HEK293T (cell line): ENCODE data around the gene LIMS2.

Experiments
- CTCF ChIA-PET: fragments of 350-600 bp; formaldehyde crosslinking; extraction: SDS; loops from one replicate; lab custom pipeline; 2021; ENCODE audit warnings: antibody characterized with exemption, inconsistent platforms; lab: Yijun Ruan, JAX
- POLR2A ChIA-PET: fragments of 350-600 bp; formaldehyde crosslinking; extraction: SDS; loops from one replicate; lab custom pipeline; 2020; ENCODE audit warnings: antibody characterized with exemption, inconsistent platforms; lab: Yijun Ruan, JAX
- DNase-seq: peaks from one replicate; pipeline ENCODE4 v3.0.0; 2012; ENCODE audit warnings: mixed read lengths; ENCODE audit errors: extremely low spot score
- ARNT ChIP-seq: fragments of 450-650 bp; IDR thresholded peaks from 2 replicates; pipeline ENCODE4 v1.6.1; 2017; ENCODE audit warnings: mild to moderate bottlenecking
- BHLHE40 ChIP-seq: fragments of 450-650 bp; IDR thresholded peaks from 2 replicates; pipeline ENCODE4 v1.6.1; 2016; ENCODE audit warnings: mild to moderate bottlenecking, moderate library complexity, borderline replicate concordance
- CTBP1 ChIP-seq: fragments of 450-650 bp; IDR thresholded peaks from 2 replicates; pipeline ENCODE4 v1.6.1; 2016; ENCODE audit warnings: borderline replicate concordance
- ELF4 ChIP-seq: fragments of 450-650 bp; IDR thresholded peaks from 2 replicates; pipeline ENCODE4 v1.6.1; 2017; ENCODE audit warnings: antibody characterized with exemption
- FOXA1 ChIP-seq: fragments of 450-650 bp; IDR thresholded peaks from 2 replicates; pipeline ENCODE4 v1.6.1; 2016; ENCODE audit warnings: mild to moderate bottlenecking
- FOXK2 ChIP-seq: fragments of 450-650 bp; IDR thresholded peaks from 2 replicates; pipeline ENCODE4 v1.6.1; 2016; ENCODE audit warnings: mild to moderate bottlenecking
- FOXM1 ChIP-seq: fragments of 450-650 bp; IDR thresholded peaks from 2 replicates; pipeline ENCODE4 v1.6.1; 2017; ENCODE audit warnings: mild to moderate bottlenecking, borderline replicate concordance
- HDGF ChIP-seq: fragments of 450-650 bp; IDR thresholded peaks from 2 replicates; pipeline ENCODE4 v1.6.1; 2017; ENCODE audit warnings: antibody characterized with exemption, borderline replicate concordance
- L3MBTL2 ChIP-seq: fragments of 450-650 bp; conservative IDR thresholded peaks from 2 replicates; pipeline ENCODE4 v1.6.1; 2016; ENCODE audit warnings: mild to moderate bottlenecking
- LEF1 ChIP-seq: fragments of 450-650 bp; IDR thresholded peaks from 2 replicates; pipeline ENCODE4 v1.6.1; 2017; ENCODE audit warnings: mild to moderate bottlenecking, borderline replicate concordance
- NFRKB ChIP-seq: fragments of 450-650 bp; IDR thresholded peaks from 2 replicates; pipeline ENCODE4 v1.6.1; 2016; ENCODE audit warnings: mild to moderate bottlenecking, moderate library complexity
- SP1 ChIP-seq: fragments of 450-650 bp; IDR thresholded peaks from 2 replicates; pipeline ENCODE4 v1.6.1; 2017
- SUZ12 ChIP-seq: fragments of 450-650 bp; IDR thresholded peaks from 2 replicates; pipeline ENCODE4 v1.6.1; 2016; ENCODE audit warnings: mild to moderate bottlenecking
- TARDBP ChIP-seq: fragments of 450-650 bp; IDR thresholded peaks from 2 replicates; pipeline ENCODE4 v1.6.1; 2016
- ZNF384 ChIP-seq: fragments of 450-650 bp; IDR thresholded peaks from 2 replicates; pipeline ENCODE4 v1.6.1; 2016
- TF ChIP-seq, protein P1 (sequence below): fragments of 450-650 bp; IDR thresholded peaks from 2 replicates; pipeline ENCODE4 v1.6.1; 2016

The LIMS2 gene

DNA sequence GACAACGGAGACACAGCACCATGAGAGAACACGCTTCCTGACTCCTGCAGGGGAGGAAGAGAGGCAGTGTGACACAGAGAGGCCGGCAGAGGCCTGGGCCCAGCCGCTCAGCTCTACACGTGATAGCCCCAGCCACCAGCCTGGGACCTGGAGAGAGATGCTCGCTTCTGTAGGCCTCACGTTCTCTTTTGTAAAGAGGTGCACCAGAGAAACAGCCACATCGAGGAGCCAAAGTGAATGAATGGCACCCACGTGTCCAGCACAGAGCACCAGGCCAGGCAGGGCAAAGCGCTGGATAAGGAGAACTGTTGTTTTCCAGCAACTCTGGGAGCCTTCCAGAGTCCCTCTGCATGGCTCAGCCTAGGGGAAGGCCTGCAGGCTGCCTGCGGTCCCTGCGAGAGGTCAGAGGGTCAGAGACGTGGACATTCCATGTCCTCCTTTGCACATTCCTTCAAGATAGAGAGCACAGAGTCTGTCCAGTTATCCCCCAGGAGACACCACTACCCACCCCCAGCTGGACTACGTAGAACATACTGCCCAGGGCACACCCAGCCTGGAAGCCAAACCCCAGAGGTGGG is 14.2 kb downstream of the LIMS2 start:
- TF ChIP-seq TARDBP (no peak), BHLHE40 (no peak), NFRKB (no peak), L3MBTL2 (no peak), LEF1 (no peak), ARNT (no peak), SP1 (no peak), SUZ12 (no peak), FOXA1 (no peak), FOXK2 (no peak), ZNF384 (no peak), HDGF (no peak), ELF4 (no peak)
- TF ChIP-seq, protein P1, sequence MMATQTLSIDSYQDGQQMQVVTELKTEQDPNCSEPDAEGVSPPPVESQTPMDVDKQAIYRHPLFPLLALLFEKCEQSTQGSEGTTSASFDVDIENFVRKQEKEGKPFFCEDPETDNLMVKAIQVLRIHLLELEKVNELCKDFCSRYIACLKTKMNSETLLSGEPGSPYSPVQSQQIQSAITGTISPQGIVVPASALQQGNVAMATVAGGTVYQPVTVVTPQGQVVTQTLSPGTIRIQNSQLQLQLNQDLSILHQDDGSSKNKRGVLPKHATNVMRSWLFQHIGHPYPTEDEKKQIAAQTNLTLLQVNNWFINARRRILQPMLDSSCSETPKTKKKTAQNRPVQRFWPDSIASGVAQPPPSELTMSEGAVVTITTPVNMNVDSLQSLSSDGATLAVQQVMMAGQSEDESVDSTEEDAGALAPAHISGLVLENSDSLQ, result no peak
- CTCF ChIA-PET, result no interaction called here
- POLR2A ChIA-PET, result no interaction called here
- DNase-seq, result no peak

DNA sequence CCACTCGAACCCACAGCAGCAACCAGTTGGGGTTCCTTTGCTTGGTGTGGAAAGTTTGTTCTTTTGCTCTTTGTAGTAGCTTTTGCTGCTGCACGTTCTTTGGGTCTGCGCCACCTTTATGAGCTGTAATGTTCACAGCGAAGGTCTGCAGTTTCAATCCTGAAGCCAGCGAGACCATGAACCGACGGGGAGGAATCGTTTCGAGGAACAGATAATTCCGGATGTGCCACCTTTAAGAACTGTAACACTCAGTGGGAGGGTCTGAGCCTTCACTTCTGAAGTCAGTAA is 15.1 kb downstream of the LIMS2 start:
- TF ChIP-seq NFRKB, result no peak
- TF ChIP-seq L3MBTL2, result no peak
- TF ChIP-seq ZNF384, result no peak
- no peak for TF ChIP-seq FOXK2
- no peak for TF ChIP-seq LEF1
- no peak for TF ChIP-seq FOXA1
- no peak for TF ChIP-seq FOXM1
- TF ChIP-seq CTBP1, result no peak
- TF ChIP-seq, protein P1, result no peak
- TF ChIP-seq SP1, result no peak
- TF ChIP-seq SUZ12, result no peak
- TF ChIP-seq HDGF, result no peak
- TF ChIP-seq ARNT, result no peak
- no peak for DNase-seq
- ChIA-PET POLR2A (no interaction called here), CTCF (interaction anchor here (1.0 kb wide), 1 partner anchor 10 kb away, joined by 3 read pairs; no protein-coding TSS in a partner anchor)

DNA sequence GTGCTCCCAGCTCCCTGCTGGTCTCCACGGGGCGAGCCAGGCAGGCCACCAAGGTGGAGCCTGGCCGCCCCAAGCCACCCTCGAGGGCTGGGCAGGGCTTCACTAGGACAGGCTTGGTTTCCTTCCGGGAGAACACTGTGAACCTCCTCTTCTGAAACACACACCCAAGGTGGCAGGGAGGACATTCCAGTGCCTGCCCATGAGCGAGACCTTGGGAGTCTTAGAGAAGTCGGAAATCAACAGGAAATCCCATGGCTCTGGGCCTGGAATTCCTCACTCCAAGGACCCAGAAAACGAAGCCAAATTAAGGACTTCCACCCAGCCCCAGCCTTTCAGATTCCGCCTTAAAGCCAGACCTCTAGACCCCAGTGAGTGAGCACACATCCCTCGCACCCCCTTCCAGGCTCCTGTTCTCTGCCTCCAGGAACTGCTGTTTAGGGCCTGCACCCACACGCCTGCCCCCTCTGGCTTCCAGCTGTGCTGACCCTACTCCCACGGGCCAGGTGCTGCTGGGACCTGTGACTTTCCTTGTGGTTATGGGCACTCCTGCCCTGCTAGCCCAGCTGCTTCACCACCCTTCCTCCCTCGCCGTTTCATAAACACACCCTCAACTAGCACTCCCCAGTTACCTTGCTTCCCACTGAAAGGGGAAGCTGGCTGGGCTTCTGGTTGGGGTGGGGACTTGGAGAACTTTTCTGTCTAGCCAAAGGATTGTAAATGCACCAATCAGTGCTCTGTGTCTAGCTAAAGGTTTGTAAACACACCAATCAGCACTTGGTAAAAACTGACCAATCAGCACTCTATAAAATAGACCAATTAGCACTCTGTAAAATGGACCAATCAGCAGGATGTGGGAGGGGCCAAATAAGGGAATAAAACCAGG is 15.7 kb downstream of the LIMS2 start:
- ChIA-PET POLR2A (no interaction called here), CTCF (interaction anchor here (1.0 kb wide), 1 partner anchor 10 kb away, joined by 3 read pairs; no protein-coding TSS in a partner anchor)
- no peak for TF ChIP-seq ARNT
- no peak for TF ChIP-seq CTBP1
- TF ChIP-seq SP1, result no peak
- no peak for TF ChIP-seq FOXK2
- no peak for TF ChIP-seq SUZ12
- TF ChIP-seq, protein P1, result no peak
- TF ChIP-seq HDGF, result no peak
- no peak for TF ChIP-seq NFRKB
- DNase-seq, result no peak

DNA sequence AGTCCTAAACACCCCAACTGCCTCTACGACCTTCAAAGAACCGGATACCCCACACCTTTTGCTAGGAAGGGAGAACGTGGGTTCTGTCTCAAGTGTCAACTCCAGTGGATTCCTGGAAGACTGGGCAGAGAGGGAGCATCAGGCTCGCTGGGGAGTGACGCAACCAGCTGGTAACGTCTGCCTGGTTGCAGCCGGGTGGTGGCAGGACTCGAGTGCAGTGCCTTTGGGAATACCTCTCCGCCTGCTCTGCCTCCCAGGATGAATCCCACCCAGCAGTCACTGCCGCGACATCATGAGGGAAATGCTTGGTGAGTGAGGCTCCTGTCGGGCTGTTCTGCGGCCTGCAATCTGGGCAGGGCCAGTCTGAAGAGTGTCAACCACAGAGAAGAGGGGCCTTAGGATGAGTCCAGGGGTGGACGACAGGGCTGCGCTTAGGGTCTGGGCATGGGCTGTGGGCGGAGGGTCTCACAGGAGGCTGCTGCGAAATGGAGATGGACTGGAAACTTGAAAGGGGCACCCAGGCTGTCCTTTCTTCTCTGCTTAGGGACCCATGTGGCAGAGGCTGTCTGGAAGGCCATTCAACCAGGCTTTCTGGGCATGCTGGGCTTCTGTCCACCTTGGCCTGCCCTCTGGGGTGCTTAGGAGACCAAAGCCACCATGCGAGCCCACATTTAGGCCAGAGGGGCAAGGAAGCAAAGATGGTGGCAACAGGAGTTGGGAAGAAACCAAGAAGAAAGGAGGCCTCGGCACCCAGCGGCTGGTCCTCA is 16.5 kb downstream of the LIMS2 start:
- ChIA-PET POLR2A (no interaction called here), CTCF (no interaction called here)
- DNase-seq, result no peak
- TF ChIP-seq ZNF384 (no peak), SUZ12 (no peak), CTBP1 (no peak), ARNT (no peak), L3MBTL2 (no peak), FOXK2 (no peak), FOXA1 (no peak), FOXM1 (no peak), BHLHE40 (no peak), SP1 (no peak), ELF4 (no peak), NFRKB (no peak), HDGF (no peak)
- TF ChIP-seq, protein P1, result no peak

DNA sequence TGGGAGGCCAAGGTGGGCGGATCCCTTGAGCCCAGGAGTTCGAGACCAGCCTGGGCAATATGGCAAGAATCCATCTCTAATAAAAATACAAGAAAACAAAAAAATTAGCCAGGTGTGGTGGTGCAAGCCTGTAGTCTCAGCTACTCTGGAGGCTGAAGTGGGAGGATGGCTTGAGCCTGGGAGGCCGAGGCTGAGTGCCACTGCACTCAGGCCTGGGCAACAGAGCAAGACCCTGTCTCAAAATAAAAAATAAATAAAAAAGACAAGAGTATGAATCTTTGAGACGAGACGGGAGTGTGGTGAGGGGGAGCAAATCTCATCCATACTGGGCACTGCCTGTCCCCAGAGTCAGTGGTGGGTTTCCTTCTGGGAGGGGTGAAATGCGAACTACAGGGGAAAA is 17.2 kb downstream of the LIMS2 start:
- ChIA-PET POLR2A (no interaction called here), CTCF (no interaction called here)
- TF ChIP-seq SUZ12 (no peak), CTBP1 (no peak), HDGF (no peak), FOXA1 (no peak), FOXK2 (no peak), ZNF384 (no peak), ARNT (no peak), NFRKB (no peak), L3MBTL2 (no peak), LEF1 (no peak), TARDBP (no peak), FOXM1 (no peak), BHLHE40 (no peak), SP1 (no peak), ELF4 (no peak)
- TF ChIP-seq, protein P1, result no peak
- DNase-seq, result no peak
